Colonic mucosa (tissue), 4 donors: ENCODE data around the gene PRICKLE1. TPM values are rescaled to one million over a fixed set of nuclear protein-coding genes. Genes with fewer than 3 reads are reported as not detected.

ENCODE experiments used
- DNase-seq: peaks from one replicate; pipeline ENCODE4 v3.0.0-alpha.2; 2020
- H3K27ac ChIP-seq: fragments of 200-600 bp; one replicate; pipeline ENCODE4 v1.8.0; 2021
- H3K27me3 ChIP-seq: fragments of 200-600 bp; one replicate; pipeline ENCODE4 v1.8.0; 2021
- H3K36me3 ChIP-seq: fragments of 200-600 bp; one replicate; pipeline ENCODE4 v1.8.0; 2021
- H3K4me1 ChIP-seq: fragments of 200-600 bp; one replicate; pipeline ENCODE4 v1.8.0; 2021; ENCODE audit warnings: mild to moderate bottlenecking
- H3K4me3 ChIP-seq: fragments of 200-600 bp; one replicate; pipeline ENCODE4 v1.8.0; 2021
- H3K9ac ChIP-seq, 2 donors: one replicate each; pipeline ENCODE4 v1.7.0; 2013; ENCODE audit warnings: control low read depth in 2 of 2, low read depth in 2 of 2, low read length in 2 of 2
- H3K9me3 ChIP-seq: fragments of 200-600 bp; one replicate; pipeline ENCODE4 v1.8.0; 2021
- intact Hi-C: fragments of 100-400 bp; cut with DNase I; formaldehyde crosslinking; loops from one replicate; pipeline ENCODE4 v1.14.1; 2022
- total RNA-seq, 2 donors: library from RNA; stranded (reverse); fragmentation: NEBNext Ultra II Directional in 1 of 2; extraction: Animal tissue kit (Norgen Biotek cat#: 25700) in 1 of 2; gene quantifications; one replicate each; pipeline ENCODE4 v1.2.1, GENCODE V29; 2021
- TF ChIP-seq, protein P1 (sequence below): fragments of 200-600 bp; IDR thresholded peaks from one replicate; pipeline ENCODE4 v1.8.0; 2022; ENCODE audit warnings: antibody characterized with exemption, mild to moderate bottlenecking
- donor health status: healthy.
- donor health status: DM: no; HTN: no; CAD: no.
- donor health status: DM: no; HTN: no; CAD: no.

Gene PRICKLE1
- total RNA-seq, 2 donors from 2014 or later, result 1.1 to 2.9 TPM

DNA sequence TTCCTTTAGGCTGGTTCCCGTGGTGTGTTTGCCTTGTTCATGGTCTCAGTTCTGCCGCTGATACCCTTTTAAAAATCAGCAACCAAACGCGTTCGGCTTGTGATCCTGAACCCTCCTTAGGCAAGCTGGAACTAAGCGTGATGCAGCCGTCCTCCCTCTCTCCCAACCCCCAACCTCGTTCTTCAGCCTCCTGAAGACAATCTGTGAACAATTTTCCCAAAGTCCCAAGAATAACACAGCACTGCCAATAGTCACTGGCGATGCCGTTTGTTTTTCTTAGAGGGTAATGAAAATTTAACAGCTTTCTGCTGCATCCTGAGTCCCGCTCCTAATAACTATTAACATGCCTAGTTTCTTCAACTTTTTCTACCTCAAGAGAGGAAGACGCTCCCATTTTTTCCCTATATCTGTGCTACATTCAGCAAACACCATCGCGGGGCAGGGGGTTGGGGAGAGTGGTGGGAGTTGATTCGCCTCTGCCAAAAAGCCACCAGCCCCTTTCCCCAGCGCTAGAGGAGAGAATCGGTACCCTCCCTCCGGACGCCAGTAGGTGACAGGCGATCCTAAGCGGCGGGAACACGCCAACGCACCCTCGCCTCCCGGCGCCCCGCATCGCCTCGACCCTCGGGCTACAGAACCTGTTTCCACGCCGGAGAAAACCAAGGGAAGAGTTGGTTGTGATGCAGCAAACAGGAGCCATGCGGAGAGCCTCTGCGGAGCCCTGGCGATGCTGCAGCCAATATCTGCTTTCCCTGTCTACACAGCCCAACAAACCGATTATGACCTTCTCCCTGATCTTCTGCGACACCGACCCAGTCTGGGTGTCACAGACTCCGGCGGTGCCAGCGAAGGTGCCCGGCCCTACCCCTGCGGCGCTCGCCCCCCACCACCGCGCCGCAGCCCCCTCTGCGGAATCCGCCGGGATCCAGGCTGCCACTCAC lies 752 bp downstream of the PRICKLE1 start:
- TF ChIP-seq, protein P1, sequence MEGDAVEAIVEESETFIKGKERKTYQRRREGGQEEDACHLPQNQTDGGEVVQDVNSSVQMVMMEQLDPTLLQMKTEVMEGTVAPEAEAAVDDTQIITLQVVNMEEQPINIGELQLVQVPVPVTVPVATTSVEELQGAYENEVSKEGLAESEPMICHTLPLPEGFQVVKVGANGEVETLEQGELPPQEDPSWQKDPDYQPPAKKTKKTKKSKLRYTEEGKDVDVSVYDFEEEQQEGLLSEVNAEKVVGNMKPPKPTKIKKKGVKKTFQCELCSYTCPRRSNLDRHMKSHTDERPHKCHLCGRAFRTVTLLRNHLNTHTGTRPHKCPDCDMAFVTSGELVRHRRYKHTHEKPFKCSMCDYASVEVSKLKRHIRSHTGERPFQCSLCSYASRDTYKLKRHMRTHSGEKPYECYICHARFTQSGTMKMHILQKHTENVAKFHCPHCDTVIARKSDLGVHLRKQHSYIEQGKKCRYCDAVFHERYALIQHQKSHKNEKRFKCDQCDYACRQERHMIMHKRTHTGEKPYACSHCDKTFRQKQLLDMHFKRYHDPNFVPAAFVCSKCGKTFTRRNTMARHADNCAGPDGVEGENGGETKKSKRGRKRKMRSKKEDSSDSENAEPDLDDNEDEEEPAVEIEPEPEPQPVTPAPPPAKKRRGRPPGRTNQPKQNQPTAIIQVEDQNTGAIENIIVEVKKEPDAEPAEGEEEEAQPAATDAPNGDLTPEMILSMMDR, result no peak
- intact Hi-C loops, result no loop called here
- DNase-seq, result no peak
- Histone ChIP-seq H3K9me3 (no peaks in the 10 kb centered on the region), H3K4me1 (no peaks in the 10 kb centered on the region), H3K27ac (peak overlapping the region; percentile 6), H3K9ac (peak overlapping the region; percentile 51 to 68), H3K4me3 (peak overlapping the region; percentile 62), H3K27me3 (peaks cover 34% of the 10 kb centered on the region), H3K36me3 (no peaks in the 10 kb centered on the region)

GRCh38 chr12:42587601-42588523 lies 1.7 kb downstream of the PRICKLE1 start:
- intact Hi-C loops, result no loop called here
- Histone ChIP-seq H3K4me1 (no peaks in the 10 kb centered on the region), H3K27ac (peak overlapping the region; percentile 6), H3K9me3 (no peaks in the 10 kb centered on the region), H3K27me3 (peaks cover 34% of the 10 kb centered on the region), H3K4me3 (peak overlapping the region; percentile 62), H3K36me3 (no peaks in the 10 kb centered on the region), H3K9ac (no peak overlapping the region)
- DNase-seq, result no peak
- TF ChIP-seq, protein P1, result no peak

DNA sequence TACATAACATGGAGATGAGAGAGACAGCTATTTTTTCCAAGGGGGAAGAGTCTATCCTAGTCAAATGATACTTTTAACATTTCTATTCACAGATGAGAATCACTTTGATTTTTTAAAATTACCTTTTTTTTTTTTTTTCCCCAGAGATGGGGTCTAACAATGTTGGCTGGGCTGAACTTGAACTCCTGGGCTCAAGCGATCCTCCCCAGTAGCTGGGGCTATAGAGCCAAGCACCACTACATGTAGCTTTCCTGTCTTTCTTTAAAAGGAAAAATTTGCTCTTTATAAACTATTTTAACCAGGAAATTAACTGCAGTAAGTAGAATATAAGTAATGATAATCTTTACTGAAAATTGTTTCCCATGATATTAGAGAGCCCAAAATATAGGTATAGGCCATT lies 3.3 kb downstream of the PRICKLE1 start:
- Histone ChIP-seq H3K36me3 (no peaks in the 10 kb centered on the region), H3K4me1 (no peaks in the 10 kb centered on the region), H3K4me3 (no peak overlapping the region), H3K27me3 (peaks cover 34% of the 10 kb centered on the region), H3K27ac (no peak overlapping the region), H3K9ac (no peak overlapping the region), H3K9me3 (no peaks in the 10 kb centered on the region)
- intact Hi-C loops, result no loop called here
- TF ChIP-seq, protein P1, result no peak
- DNase-seq, result no peak

DNA sequence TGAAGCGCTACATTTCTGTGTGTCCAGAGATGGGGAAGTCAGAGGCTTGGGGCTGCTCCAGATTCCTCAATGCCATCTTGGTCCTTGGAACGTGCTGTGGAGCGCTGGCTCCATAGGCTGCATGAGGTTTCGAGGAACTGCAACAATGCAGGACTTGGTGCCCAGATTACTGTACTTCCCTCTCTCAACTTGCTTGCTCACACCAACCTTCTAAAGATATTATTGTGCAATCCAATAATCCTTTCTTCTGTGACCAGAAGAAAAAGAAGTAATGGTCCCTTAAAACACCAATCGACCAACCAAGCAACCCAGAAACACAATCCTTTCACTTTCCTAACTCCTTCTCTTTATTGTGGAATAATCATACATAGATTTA lies 3.7 kb downstream of the PRICKLE1 start:
- Histone ChIP-seq H3K36me3 (no peaks in the 10 kb centered on the region), H3K9me3 (no peaks in the 10 kb centered on the region), H3K4me3 (no peak overlapping the region), H3K27ac (no peak overlapping the region), H3K4me1 (no peaks in the 10 kb centered on the region), H3K27me3 (peaks cover 30% of the 10 kb centered on the region), H3K9ac (no peak overlapping the region)
- intact Hi-C loops, result no loop called here
- TF ChIP-seq, protein P1, result no peak
- DNase-seq, result no peak

DNA sequence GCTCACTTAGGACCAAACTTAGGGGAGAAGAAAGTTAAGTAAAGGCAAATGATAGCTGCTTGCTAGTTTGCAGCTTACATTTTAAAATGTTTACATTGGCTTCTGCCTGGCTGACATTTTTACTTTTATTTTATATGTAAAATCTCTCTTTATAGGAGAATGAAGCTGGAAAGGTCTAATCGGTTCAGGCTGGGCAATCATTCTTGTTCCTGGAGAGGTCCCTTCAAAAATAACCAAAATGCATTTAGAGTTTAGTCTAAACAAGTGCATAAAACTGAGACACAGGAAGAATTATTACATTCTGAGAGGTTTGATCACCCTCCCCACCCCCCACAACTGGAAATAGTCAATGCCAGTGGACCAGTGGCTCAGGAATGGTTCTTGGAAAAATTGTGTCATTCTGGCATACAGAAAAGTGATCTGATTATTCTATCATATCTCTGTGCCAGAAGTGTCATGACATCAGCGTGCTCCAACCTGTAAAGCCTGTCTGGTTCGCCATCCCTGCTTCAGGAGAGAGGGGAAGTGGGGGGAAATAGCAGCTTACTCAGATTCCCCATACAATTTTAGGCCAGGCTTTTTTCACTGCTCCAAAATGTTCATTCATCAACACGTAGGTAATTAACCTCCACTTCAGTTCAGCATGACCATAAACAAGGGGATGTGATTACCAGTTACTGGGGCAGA lies 4.2 kb downstream of the PRICKLE1 start:
- Histone ChIP-seq H3K27me3 (peaks cover 25% of the 10 kb centered on the region), H3K4me1 (no peaks in the 10 kb centered on the region)

More for the DNA sequence above, 4.2 kb downstream of the PRICKLE1 start:
- intact Hi-C loops, result no loop called here
- H3K9ac ChIP-seq, result no peak overlapping the region
- no peak overlapping the region for H3K27ac ChIP-seq
- TF ChIP-seq, protein P1, result no peak
- H3K9me3 ChIP-seq, result no peaks in the 10 kb centered on the region
- H3K4me3 ChIP-seq, result no peak overlapping the region
- no peaks in the 10 kb centered on the region for H3K36me3 ChIP-seq
- no peak for DNase-seq
